CD4-positive, alpha-beta T cell (primary cell): ENCODE measurements around the gene SHISA5. TPM values are rescaled to one million over a fixed set of nuclear protein-coding genes. Genes with fewer than 3 reads are reported as not detected.

Experiments
- ATAC-seq: fragments of 200-7000 bp; cut with Tn5 transposase; one replicate; pipeline ENCODE4 v1.10.0; 2022; ENCODE audit warnings: mild to moderate bottlenecking; ENCODE audit not compliant: poor library complexity
- CTCF ChIA-PET: fragments of 350-600 bp; sonication (Branson Sonifier 250); formaldehyde crosslinking; loops from one replicate; lab custom pipeline; 2021; ENCODE audit warnings: antibody characterized with exemption, inconsistent platforms; lab: Charles Lee
- POLR2A ChIA-PET: fragments of 350-600 bp; sonication (Branson Sonifier 250); formaldehyde crosslinking; loops from one replicate; lab custom pipeline; 2021; ENCODE audit warnings: antibody characterized with exemption, inconsistent platforms; lab: Charles Lee
- DNase-seq, 14 experiments: peaks; one replicate each; pipeline ENCODE4 v3.0.0-alpha.2; 2013 to 2020; ENCODE audit warnings: mixed read lengths in 2 of 14
- H3K27ac ChIP-seq, 2 donors: one replicate each; pipeline versions ENCODE4 v1.5.1 to v1.7.0; 2013; ENCODE audit warnings: low read length in 2 of 2, low read depth in 1 of 2, mild to moderate bottlenecking in 1 of 2
- H3K27me3 ChIP-seq, 2 experiments: 1 replicate in 1 of 2; 2 replicates in 1 of 2; pipeline versions ENCODE4 v1.6.1 to v1.7.0; 2013; ENCODE audit warnings: low read length in 2 of 2, control low read depth in 1 of 2, mild to moderate bottlenecking in 1 of 2, moderate library complexity in 1 of 2; ENCODE audit not compliant: insufficient read depth in 2 of 2, control insufficient read depth in 1 of 2
- H3K36me3 ChIP-seq: one replicate; pipeline ENCODE4 v1.6.1; 2013; ENCODE audit warnings: low read length, control low read depth; ENCODE audit not compliant: insufficient read depth
- H3K4me1 ChIP-seq: one replicate; pipeline ENCODE4 v1.6.1; 2013; ENCODE audit warnings: low read length, control low read depth; ENCODE audit not compliant: insufficient read depth
- H3K4me3 ChIP-seq: one replicate; pipeline ENCODE4 v1.5.1; 2013; ENCODE audit warnings: mild to moderate bottlenecking, low read length, moderate library complexity
- H3K9me3 ChIP-seq, 2 experiments: 1 replicate in 1 of 2; 2 replicates in 1 of 2; pipeline versions ENCODE4 v1.6.1 to v1.7.0; 2013; ENCODE audit warnings: low read length in 2 of 2, mild to moderate bottlenecking in 2 of 2, control low read depth in 1 of 2, moderate library complexity in 1 of 2; ENCODE audit not compliant: control insufficient read depth in 1 of 2, insufficient read depth in 1 of 2
- H3K27ac Mint-ChIP-seq: one replicate; pipeline ENCODE4 v1.8.0; 2020; ENCODE audit warnings: mixed read lengths
- H3K27me3 Mint-ChIP-seq: one replicate; pipeline ENCODE4 v1.8.0; 2021; ENCODE audit warnings: mixed read lengths
- H3K36me3 Mint-ChIP-seq: one replicate; pipeline ENCODE4 v1.8.0; 2021; ENCODE audit warnings: low read depth, mixed read lengths
- H3K4me1 Mint-ChIP-seq: one replicate; pipeline ENCODE4 v1.8.0; 2021; ENCODE audit warnings: low read depth, mixed read lengths
- H3K4me3 Mint-ChIP-seq: one replicate; pipeline ENCODE4 v1.8.0; 2020; ENCODE audit warnings: mild to moderate bottlenecking, mixed read lengths
- H3K9me3 Mint-ChIP-seq: one replicate; pipeline ENCODE4 v1.8.0; 2020; ENCODE audit warnings: mixed read lengths
- intact Hi-C, 2 experiments: fragments of 100-400 bp; cut with DNase I in 1 of 2; cut with micrococcal nuclease in 1 of 2; formaldehyde crosslinking; loops; one replicate each; pipeline versions ENCODE4 v1.15.1 to v1.9.0; 2023 to 2025; cut with DNase I, micrococcal nuclease
- total RNA-seq, 174 experiments: library from RNA in 2 of 174; stranded (reverse) in 2 of 174; gene quantifications; one replicate each; pipeline ENCODE4 v1.2.3 and lab custom pipeline; 2021 to 2026
- TF ChIP-seq, protein P1 (sequence below): fragments of 200-600 bp; IDR thresholded peaks from one replicate; pipeline ENCODE4 v1.8.0; 2022; ENCODE audit warnings: antibody characterized with exemption, mild to moderate bottlenecking

The SHISA5 gene
- total RNA-seq, 2 experiments from 2014 or later, result 102 to 109 TPM

DNA sequence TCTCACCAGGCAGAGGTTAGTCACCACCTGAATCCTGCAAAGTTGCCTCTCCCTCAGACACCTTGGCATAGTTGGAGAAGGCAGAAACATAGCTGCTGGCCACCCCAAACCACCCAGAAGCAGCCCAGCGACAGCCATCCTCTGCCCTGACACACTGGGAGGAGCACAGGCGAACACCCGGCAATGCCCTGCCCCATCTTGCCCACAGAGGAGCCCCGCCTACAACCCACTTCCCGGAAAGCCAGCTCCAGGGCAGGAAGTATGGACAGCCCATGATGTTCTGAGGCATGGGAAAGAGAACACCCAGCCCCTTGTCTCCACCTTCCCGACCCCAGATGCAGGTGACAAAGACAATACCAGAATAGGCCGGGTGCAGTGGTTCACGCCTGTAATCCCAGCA, 12.6 kb upstream of the SHISA5 start:
- Histone ChIP-seq H3K9me3 (no peaks in the 10 kb centered on the region), H3K36me3 (no peaks in the 10 kb centered on the region), H3K27me3 (no peaks in the 10 kb centered on the region), H3K4me1 (peaks cover 88% of the 10 kb centered on the region), H3K4me3 (peak overlapping the region; percentile 10), H3K27ac (no peak overlapping the region)
- POLR2A ChIA-PET, result interaction anchor here (0.9 to 2.3 kb wide), 3 partner anchors 15 to 76 kb away, joined by 3 to 11 read pairs (median 6); partner anchors contain the start of genes CCDC51 and TMA7
- H3K36me3 Mint-ChIP-seq, result no peaks in the 10 kb centered on the region
- peak overlapping the region; percentile 80 for H3K4me3 Mint-ChIP-seq
- no peaks in the 10 kb centered on the region for H3K9me3 Mint-ChIP-seq
- peaks cover 75% of the 10 kb centered on the region for H3K4me1 Mint-ChIP-seq
- intact Hi-C loops, result no loop called here
- DNase-seq (peak in 3 of 14 experiments; percentile 29 to 70 (median 52)), ATAC-seq (peak; percentile 30)
- TF ChIP-seq, protein P1, sequence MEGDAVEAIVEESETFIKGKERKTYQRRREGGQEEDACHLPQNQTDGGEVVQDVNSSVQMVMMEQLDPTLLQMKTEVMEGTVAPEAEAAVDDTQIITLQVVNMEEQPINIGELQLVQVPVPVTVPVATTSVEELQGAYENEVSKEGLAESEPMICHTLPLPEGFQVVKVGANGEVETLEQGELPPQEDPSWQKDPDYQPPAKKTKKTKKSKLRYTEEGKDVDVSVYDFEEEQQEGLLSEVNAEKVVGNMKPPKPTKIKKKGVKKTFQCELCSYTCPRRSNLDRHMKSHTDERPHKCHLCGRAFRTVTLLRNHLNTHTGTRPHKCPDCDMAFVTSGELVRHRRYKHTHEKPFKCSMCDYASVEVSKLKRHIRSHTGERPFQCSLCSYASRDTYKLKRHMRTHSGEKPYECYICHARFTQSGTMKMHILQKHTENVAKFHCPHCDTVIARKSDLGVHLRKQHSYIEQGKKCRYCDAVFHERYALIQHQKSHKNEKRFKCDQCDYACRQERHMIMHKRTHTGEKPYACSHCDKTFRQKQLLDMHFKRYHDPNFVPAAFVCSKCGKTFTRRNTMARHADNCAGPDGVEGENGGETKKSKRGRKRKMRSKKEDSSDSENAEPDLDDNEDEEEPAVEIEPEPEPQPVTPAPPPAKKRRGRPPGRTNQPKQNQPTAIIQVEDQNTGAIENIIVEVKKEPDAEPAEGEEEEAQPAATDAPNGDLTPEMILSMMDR, result no peak
- CTCF ChIA-PET, result interaction anchor here (1.3 to 1.7 kb wide), 2 partner anchors 9 to 81 kb away, joined by 4 read pairs; no protein-coding TSS in a partner anchor
- H3K27me3 Mint-ChIP-seq, result no peaks in the 10 kb centered on the region
- peak overlapping the region; percentile 70 for H3K27ac Mint-ChIP-seq

DNA sequence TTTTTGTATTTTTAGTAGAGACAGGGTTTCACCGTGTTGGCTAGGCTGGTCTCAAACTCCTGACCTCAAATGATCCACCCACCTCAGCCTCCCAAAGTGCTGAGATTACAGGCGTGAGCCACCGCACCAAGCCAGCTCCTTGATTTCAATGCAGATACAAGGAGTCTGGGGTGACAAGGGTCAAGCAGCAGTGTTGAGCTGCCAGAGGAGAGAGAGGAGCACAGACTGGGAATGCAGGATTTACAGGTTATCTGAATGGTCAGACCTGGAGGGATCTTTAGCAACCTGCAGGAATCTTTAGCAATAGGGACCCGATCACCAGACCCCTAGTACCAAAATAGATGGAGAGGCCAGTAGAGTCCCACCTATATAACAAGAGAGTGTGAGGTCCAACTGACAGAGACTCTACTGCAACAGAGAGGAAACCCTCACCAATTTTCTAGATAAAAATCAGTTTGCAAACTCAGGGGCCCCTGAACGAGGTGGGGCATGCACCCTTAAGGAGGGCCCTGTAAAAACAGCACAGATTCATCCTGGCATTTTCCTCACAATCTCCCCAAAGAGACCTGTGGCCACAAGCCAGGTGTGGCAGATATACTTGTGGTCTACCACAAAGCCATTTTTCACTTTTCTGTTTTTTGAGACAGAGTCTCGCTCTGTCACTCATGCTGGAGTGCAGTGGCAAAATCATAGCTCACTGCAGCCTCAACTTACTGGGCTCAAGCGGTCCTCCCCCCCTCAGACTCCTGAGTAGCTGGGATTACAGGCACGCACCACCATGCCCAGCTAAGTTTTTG, 10.7 kb upstream of the SHISA5 start:
- Mint-ChIP-seq H3K27ac (peak overlapping the region; percentile 80), H3K4me1 (peaks cover 79% of the 10 kb centered on the region), H3K9me3 (no peaks in the 10 kb centered on the region), H3K36me3 (no peaks in the 10 kb centered on the region), H3K27me3 (no peaks in the 10 kb centered on the region), H3K4me3 (peak overlapping the region; percentile 82)
- intact Hi-C loops, result no loop called here
- TF ChIP-seq, protein P1, result no peak
- Histone ChIP-seq H3K27ac (peak overlapping the region; percentile 9 to 29), H3K4me1 (peaks cover 80% of the 10 kb centered on the region), H3K9me3 (no peaks in the 10 kb centered on the region), H3K4me3 (peak overlapping the region; percentile 8), H3K27me3 (no peaks in the 10 kb centered on the region), H3K36me3 (no peaks in the 10 kb centered on the region)
- DNase-seq, result peak in 8 of 14 experiments; percentile 17 to 73 (median 40)
- POLR2A ChIA-PET, result interaction anchor here (0.5 to 2.3 kb wide), 10 partner anchors 8 to 214 kb away, joined by 3 to 11 read pairs (median 4); partner anchors contain the start of genes ATRIP, CCDC51, SHISA5 and TMA7
- peak; percentile 55 for ATAC-seq
- CTCF ChIA-PET, result interaction anchor here (0.5 to 1.7 kb wide), 3 partner anchors 13 to 79 kb away, joined by 3 to 4 read pairs (median 3); no protein-coding TSS in a partner anchor

GRCh38 chr3:48511551-48511950, 7.6 kb upstream of the SHISA5 start:
- Mint-ChIP-seq H3K27ac (no peak overlapping the region), H3K36me3 (no peaks in the 10 kb centered on the region), H3K9me3 (no peaks in the 10 kb centered on the region), H3K27me3 (no peaks in the 10 kb centered on the region), H3K4me1 (peaks cover 63% of the 10 kb centered on the region), H3K4me3 (no peak overlapping the region)
- Histone ChIP-seq H3K36me3 (no peaks in the 10 kb centered on the region), H3K27ac (no peak overlapping the region), H3K4me3 (no peak overlapping the region), H3K27me3 (no peaks in the 10 kb centered on the region), H3K9me3 (no peaks in the 10 kb centered on the region), H3K4me1 (peaks cover 66% of the 10 kb centered on the region)
- ChIA-PET POLR2A (interaction anchor here (1.6 kb wide), 1 partner anchor 71 kb away, joined by 4 read pairs; the partner anchor contains the start of genes CCDC51 and TMA7), CTCF (interaction anchor here (0.6 kb wide), 1 partner anchor 986 kb away, joined by 4 read pairs; no protein-coding TSS in a partner anchor)
- intact Hi-C loops, result no loop called here
- ATAC-seq, result no peak
- DNase-seq, result no peak
- TF ChIP-seq, protein P1, result no peak
